ENCODE measurements around the gene OR5J2.

DNA sequence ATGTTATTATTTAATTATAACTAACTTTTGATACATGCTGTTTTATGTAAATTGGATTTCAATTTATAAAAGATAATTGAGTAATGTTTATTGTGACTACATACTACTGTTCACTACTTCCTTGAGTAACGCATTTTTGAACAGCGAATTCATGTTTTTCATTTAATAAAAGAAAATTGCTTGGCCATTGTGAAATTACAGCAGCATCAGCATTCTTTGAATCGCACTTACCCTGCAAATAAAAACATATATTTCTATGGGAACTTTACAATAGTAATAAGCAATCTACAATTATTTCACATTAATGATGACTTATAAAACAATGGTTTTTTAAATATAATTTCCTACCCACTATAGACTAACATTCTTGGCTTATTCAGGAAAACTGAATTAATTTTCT is 20.3 kb downstream of the OR5J2 start:
- TF ChIP-seq, protein P1, sequence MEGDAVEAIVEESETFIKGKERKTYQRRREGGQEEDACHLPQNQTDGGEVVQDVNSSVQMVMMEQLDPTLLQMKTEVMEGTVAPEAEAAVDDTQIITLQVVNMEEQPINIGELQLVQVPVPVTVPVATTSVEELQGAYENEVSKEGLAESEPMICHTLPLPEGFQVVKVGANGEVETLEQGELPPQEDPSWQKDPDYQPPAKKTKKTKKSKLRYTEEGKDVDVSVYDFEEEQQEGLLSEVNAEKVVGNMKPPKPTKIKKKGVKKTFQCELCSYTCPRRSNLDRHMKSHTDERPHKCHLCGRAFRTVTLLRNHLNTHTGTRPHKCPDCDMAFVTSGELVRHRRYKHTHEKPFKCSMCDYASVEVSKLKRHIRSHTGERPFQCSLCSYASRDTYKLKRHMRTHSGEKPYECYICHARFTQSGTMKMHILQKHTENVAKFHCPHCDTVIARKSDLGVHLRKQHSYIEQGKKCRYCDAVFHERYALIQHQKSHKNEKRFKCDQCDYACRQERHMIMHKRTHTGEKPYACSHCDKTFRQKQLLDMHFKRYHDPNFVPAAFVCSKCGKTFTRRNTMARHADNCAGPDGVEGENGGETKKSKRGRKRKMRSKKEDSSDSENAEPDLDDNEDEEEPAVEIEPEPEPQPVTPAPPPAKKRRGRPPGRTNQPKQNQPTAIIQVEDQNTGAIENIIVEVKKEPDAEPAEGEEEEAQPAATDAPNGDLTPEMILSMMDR (IDR thresholded peaks at IDR 0.05), result no peak
- TF ChIP-seq POLR2A (IDR thresholded peaks at IDR 0.05), result no peak

Data from Peyer's patch (tissue), 4 donors.